Measurements from ENCODE around the gene HLA-DMA. TPM values are rescaled to one million over a fixed set of nuclear protein-coding genes. Genes with fewer than 3 reads are reported as not detected.
A peak's percentile ranks its signal among the peaks of the same experiment; 100 is the strongest.

Gene HLA-DMA
- total RNA-seq, 4 donors from 2014 or later, result 18.3 to 57.0 (median 24.2) TPM

DNA sequence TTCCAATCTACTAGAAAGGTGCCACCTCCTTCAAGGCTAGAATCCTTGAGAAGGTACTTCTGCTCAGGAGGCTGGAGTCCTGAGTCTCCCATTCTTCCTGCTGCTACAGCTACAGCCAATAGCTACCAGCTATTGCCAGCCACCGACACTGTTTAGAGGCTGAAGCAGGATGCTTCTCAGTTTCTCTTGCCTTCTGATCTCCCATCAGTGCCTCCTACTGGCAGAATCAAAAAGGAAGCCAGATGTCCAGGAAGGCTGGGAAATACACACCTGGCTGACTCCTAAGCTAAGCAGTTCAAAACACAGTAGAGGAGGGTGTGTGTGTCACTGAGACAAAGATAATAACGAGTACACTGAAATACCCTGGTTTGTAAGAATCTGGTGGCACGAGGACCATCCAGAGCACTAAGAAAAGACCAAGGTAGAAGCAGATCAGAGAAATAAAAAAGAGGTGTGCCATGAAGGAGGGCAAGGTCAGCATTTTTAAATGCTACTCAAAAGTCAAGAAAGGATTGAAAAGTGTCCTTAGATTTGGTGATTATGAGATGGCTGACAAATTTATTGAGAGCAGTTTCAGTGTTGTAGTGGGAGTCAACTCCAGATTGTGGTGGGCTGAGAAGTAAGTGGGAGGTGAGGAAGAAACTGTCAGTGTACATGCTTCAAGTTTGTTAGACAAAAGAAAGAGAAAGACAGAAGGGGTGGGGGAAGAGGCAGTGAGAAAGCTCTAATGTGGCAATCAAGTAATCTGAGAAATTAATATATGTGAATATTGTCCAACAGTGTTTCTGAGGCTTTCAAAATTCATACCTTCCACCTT, 2.3 kb upstream of the HLA-DMA start:
- 37% methylated on average over 3 of the region's 3 CpGs for WGBS
- Histone ChIP-seq H3K4me1 (peaks cover 17% of the 10 kb centered on the region), H3K27ac (no peak overlapping the region), H3K9me3 (no peaks in the 10 kb centered on the region), H3K27me3 (no peaks in the 10 kb centered on the region), H3K4me3 (no peak overlapping the region), H3K36me3 (no peaks in the 10 kb centered on the region)
- TF ChIP-seq EP300 (IDR thresholded peaks at IDR 0.05) (no peak), CTCF (IDR thresholded peaks at IDR 0.05) (peak in 1 of 2 donors; percentile 6), POLR2A (IDR thresholded peaks at IDR 0.05) (no peak), POLR2AphosphoS5 (IDR thresholded peaks at IDR 0.05) (no peak)
- no peak for DNase-seq (ENCODE audit: low spot score in 2 of 2)

- H3K27me3 ChIP-seq, result no peaks in the 10 kb centered on the region
- WGBS, result 90% methylated on average over 4 of the region's 4 CpGs
- H3K4me3 ChIP-seq, result no peak overlapping the region
- no peaks in the 10 kb centered on the region for H3K9me3 ChIP-seq
- H3K4me1 ChIP-seq, result peaks cover 17% of the 10 kb centered on the region
- H3K36me3 ChIP-seq, result no peaks in the 10 kb centered on the region
- TF ChIP-seq CTCF (IDR thresholded peaks at IDR 0.05) (no peak), POLR2A (IDR thresholded peaks at IDR 0.05) (no peak), EP300 (IDR thresholded peaks at IDR 0.05) (no peak), POLR2AphosphoS5 (IDR thresholded peaks at IDR 0.05) (no peak)
- H3K27ac ChIP-seq, result no peak overlapping the region
- no peak for DNase-seq (ENCODE audit: low spot score in 2 of 2)
These were observed 1.4 kb upstream of the HLA-DMA start for GRCh38 chr6:32954267-32954666.

- Histone ChIP-seq H3K27ac (no peak overlapping the region), H3K27me3 (no peaks in the 10 kb centered on the region), H3K36me3 (no peaks in the 10 kb centered on the region), H3K4me1 (peaks cover 17% of the 10 kb centered on the region), H3K9me3 (no peaks in the 10 kb centered on the region), H3K4me3 (no peak overlapping the region)
- no peak for DNase-seq (ENCODE audit: low spot score in 2 of 2)
- TF ChIP-seq POLR2AphosphoS5 (IDR thresholded peaks at IDR 0.05), result no peak
- TF ChIP-seq POLR2A (IDR thresholded peaks at IDR 0.05), result no peak
- no peak for TF ChIP-seq EP300 (IDR thresholded peaks at IDR 0.05)
- no peak for TF ChIP-seq CTCF (IDR thresholded peaks at IDR 0.05)
- WGBS, result 68% methylated on average over 4 of the region's 4 CpGs
These were observed 878 bp upstream of the HLA-DMA start for GRCh38 chr6:32953775-32954174.

DNA sequence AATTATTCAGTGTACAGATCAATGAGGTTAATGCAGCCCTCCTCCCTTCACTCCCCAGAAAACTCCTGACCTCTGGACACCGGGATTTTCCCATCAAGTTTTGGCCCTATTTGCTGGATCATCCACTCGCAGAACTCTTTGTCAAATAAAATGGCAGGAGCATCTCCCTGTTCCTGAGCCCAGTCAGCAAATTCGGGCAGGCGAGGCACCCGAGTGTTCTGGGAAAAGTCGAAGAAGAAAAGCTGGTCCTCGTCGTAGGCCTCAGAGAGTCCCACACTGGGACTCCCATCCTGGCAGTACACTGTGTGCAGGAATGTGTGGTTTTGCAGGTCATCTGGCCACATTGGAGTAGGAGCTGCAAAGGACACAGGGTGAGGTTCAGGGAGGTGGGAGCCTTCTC, 2.4 kb downstream of the HLA-DMA start:
- Histone ChIP-seq H3K27ac (no peak overlapping the region), H3K4me1 (peaks cover 26% of the 10 kb centered on the region), H3K4me3 (no peak overlapping the region), H3K27me3 (no peaks in the 10 kb centered on the region), H3K9me3 (no peaks in the 10 kb centered on the region), H3K36me3 (no peaks in the 10 kb centered on the region)
- TF ChIP-seq POLR2A (IDR thresholded peaks at IDR 0.05), result no peak
- no peak for DNase-seq (ENCODE audit: low spot score in 2 of 2)
- WGBS, result 93% methylated on average over 8 of the region's 8 CpGs

GRCh38 chr6:32950010-32950409, 2.9 kb downstream of the HLA-DMA start:
- no peak overlapping the region for H3K4me3 ChIP-seq

More at GRCh38 chr6:32950010-32950409, 2.9 kb downstream of the HLA-DMA start:
- TF ChIP-seq POLR2AphosphoS5 (IDR thresholded peaks at IDR 0.05) (no peak), POLR2A (IDR thresholded peaks at IDR 0.05) (no peak), CTCF (IDR thresholded peaks at IDR 0.05) (no peak), EP300 (IDR thresholded peaks at IDR 0.05) (no peak)
- Histone ChIP-seq H3K27me3 (no peaks in the 10 kb centered on the region), H3K36me3 (no peaks in the 10 kb centered on the region), H3K9me3 (no peaks in the 10 kb centered on the region), H3K27ac (no peak overlapping the region), H3K4me1 (peaks cover 26% of the 10 kb centered on the region)
- 93% methylated on average over 3 of the region's 3 CpGs for WGBS
- no peak for DNase-seq (ENCODE audit: low spot score in 2 of 2)

Measured in suprapubic skin (tissue), 4 donors.